ENCODE results near the gene EVC.

The EVC gene

DNA sequence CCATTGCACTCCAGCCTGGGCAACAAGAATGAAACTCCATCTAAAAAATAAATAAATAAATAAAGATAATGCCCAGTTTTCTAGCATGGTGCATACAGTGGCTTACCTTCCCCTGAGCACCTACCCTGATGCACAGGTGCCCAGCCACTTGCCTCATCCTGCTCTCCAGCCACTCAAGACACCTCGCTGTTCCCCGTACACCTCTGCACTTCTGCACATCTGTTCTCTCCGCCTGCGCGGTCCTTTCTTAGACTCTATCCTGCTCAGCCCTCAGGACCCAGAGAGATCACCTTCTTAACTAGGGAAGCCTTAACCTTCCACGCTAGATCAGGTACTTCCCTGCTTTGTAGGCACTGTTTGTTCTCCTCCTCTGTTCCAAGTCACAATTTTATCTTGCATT lies 2.9 kb downstream of the EVC start:
- H3K9ac ChIP-seq (ENCODE audit: low read depth, low read length, poor library complexity) = no peak overlapping the region
- H3K79me1 ChIP-seq (ENCODE audit: low read depth, low read length) = peaks cover 2% of the 10 kb centered on the region
- H3K36me3 ChIP-seq (replicated peaks in 1 of 2; ENCODE audit: control insufficient read depth in 2 of 2, insufficient read depth in 2 of 2, low read length in 2 of 2) = peaks cover 0 to 2% of the 10 kb centered on the region in 2 donors
- peaks cover 0 to 12% of the 10 kb centered on the region in 2 donors for H3K4me1 ChIP-seq (ENCODE audit: control insufficient read depth in 2 of 2, insufficient read depth in 1 of 2, low read depth in 1 of 2, low read length in 2 of 2)
- H2AFZ ChIP-seq (ENCODE audit: low read length) = no peak overlapping the region
- H3K27ac ChIP-seq (replicated peaks; ENCODE audit: low read length) = no peak overlapping the region
- no peak overlapping the region for H3K4ac ChIP-seq (ENCODE audit: low read length)
- no peak for DNase-seq (ENCODE audit: low spot score)
- H3K18ac ChIP-seq (ENCODE audit: low read length) = no peak overlapping the region
- no peak overlapping the region for H3K23ac ChIP-seq (ENCODE audit: low read depth, low read length, poor library complexity)
- no peak overlapping the region for H4K91ac ChIP-seq (ENCODE audit: low read depth, low read length, poor library complexity)
- H3K4me3 ChIP-seq (ENCODE audit: low read length in 2 of 2) = no peak overlapping the region
- no peak overlapping the region for H3K14ac ChIP-seq (ENCODE audit: low read length)
- H3K9me3 ChIP-seq (replicated peaks in 1 of 2; ENCODE audit: control insufficient read depth in 2 of 2, insufficient read depth in 1 of 2, low read depth in 1 of 2, low read length in 2 of 2) = peaks cover 0 to 13% of the 10 kb centered on the region in 2 donors
- no peak overlapping the region for H2BK12ac ChIP-seq (ENCODE audit: low read length)
- H4K8ac ChIP-seq (ENCODE audit: low read depth, low read length) = no peak overlapping the region
- peaks cover 0 to 13% (median 0%) of the 10 kb centered on the region in 3 experiments for H3K27me3 ChIP-seq (ENCODE audit: control insufficient read depth in 3 of 3, insufficient read depth in 3 of 3, low read depth in 1 of 3, low read length in 3 of 3)
- no peak overlapping the region for H2AK5ac ChIP-seq (ENCODE audit: low read depth, low read length)
- H2BK5ac ChIP-seq (ENCODE audit: low read length) = no peak overlapping the region
- H2BK15ac ChIP-seq (ENCODE audit: low read length) = no peak overlapping the region
- no CpG with 5 or more reads among the region's 6 CpGs for WGBS, 2 donors (ENCODE audit: extremely low coverage in 2 of 2, insufficient read length in 2 of 2, insufficient replicate concordance in 1 of 2)
- H2BK120ac ChIP-seq (ENCODE audit: low read depth, low read length) = no peak overlapping the region
- no peak overlapping the region for H3K4me2 ChIP-seq (ENCODE audit: insufficient read depth, low read length, poor library complexity, severe bottlenecking)

DNA sequence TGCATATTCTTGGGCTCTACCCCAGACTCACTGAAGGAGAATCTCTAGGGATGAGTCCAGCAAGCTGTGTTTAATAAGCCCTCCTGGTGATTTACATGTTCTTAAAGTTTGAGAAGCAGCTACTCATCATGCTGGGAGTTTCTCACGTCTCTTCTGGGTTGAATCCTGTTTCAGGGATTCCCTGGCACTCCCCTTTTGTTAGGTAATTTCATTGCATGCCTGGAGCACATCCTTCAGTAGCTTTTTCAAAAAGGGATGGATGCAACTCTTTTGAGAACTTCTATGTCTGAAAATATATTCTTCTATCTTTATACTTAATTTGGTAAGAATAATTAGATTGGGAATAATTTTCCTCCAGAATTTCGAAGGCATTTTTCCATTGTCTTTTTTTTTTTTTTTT lies 4.4 kb downstream of the EVC start:
- Histone ChIP-seq H2AFZ (ENCODE audit: low read length) (no peak overlapping the region), H3K79me1 (ENCODE audit: low read depth, low read length) (peaks cover 2% of the 10 kb centered on the region), H3K9ac (ENCODE audit: low read depth, low read length, poor library complexity) (no peak overlapping the region), H3K27ac (replicated peaks; ENCODE audit: low read length) (no peak overlapping the region), H3K4me2 (ENCODE audit: insufficient read depth, low read length, poor library complexity, severe bottlenecking) (no peak overlapping the region), H4K91ac (ENCODE audit: low read depth, low read length, poor library complexity) (no peak overlapping the region), H3K4me1 (ENCODE audit: control insufficient read depth in 2 of 2, insufficient read depth in 1 of 2, low read depth in 1 of 2, low read length in 2 of 2) (peaks cover 0 to 9% of the 10 kb centered on the region in 2 donors), H3K9me3 (replicated peaks in 1 of 2; ENCODE audit: control insufficient read depth in 2 of 2, insufficient read depth in 1 of 2, low read depth in 1 of 2, low read length in 2 of 2) (peaks cover 0 to 13% of the 10 kb centered on the region in 2 donors), H3K14ac (ENCODE audit: low read length) (no peak overlapping the region), H2AK5ac (ENCODE audit: low read depth, low read length) (no peak overlapping the region), H2BK120ac (ENCODE audit: low read depth, low read length) (no peak overlapping the region), H2BK5ac (ENCODE audit: low read length) (no peak overlapping the region), H3K4ac (ENCODE audit: low read length) (no peak overlapping the region), H3K27me3 (ENCODE audit: control insufficient read depth in 3 of 3, insufficient read depth in 3 of 3, low read depth in 1 of 3, low read length in 3 of 3) (no peaks in the 10 kb centered on the region), H2BK15ac (ENCODE audit: low read length) (no peak overlapping the region), H4K8ac (ENCODE audit: low read depth, low read length) (no peak overlapping the region), H2BK12ac (ENCODE audit: low read length) (no peak overlapping the region), H3K36me3 (replicated peaks in 1 of 2; ENCODE audit: control insufficient read depth in 2 of 2, insufficient read depth in 2 of 2, low read length in 2 of 2) (peaks cover 2 to 10% of the 10 kb centered on the region in 2 donors), H3K18ac (ENCODE audit: low read length) (no peak overlapping the region), H3K23ac (ENCODE audit: low read depth, low read length, poor library complexity) (no peak overlapping the region), H3K4me3 (ENCODE audit: low read length in 2 of 2) (no peak overlapping the region)
- no peak for DNase-seq (ENCODE audit: low spot score)
- no CpG with 5 or more reads among the region's 2 CpGs for WGBS, 2 donors (ENCODE audit: extremely low coverage in 2 of 2, insufficient read length in 2 of 2, insufficient replicate concordance in 1 of 2)

- no CpG with 5 or more reads among the region's 2 CpGs for whole genome bisulfite sequencing, 2 donors (ENCODE audit: extremely low coverage in 2 of 2, insufficient read length in 2 of 2, insufficient replicate concordance in 1 of 2)
- Histone ChIP-seq H2BK15ac (ENCODE audit: low read length) (no peak overlapping the region), H3K4me2 (ENCODE audit: insufficient read depth, low read length, poor library complexity, severe bottlenecking) (no peak overlapping the region), H2BK120ac (ENCODE audit: low read depth, low read length) (no peak overlapping the region), H3K79me1 (ENCODE audit: low read depth, low read length) (peaks cover 2% of the 10 kb centered on the region), H3K23ac (ENCODE audit: low read depth, low read length, poor library complexity) (no peak overlapping the region), H3K36me3 (replicated peaks in 1 of 2; ENCODE audit: control insufficient read depth in 2 of 2, insufficient read depth in 2 of 2, low read length in 2 of 2) (peaks cover 3 to 10% of the 10 kb centered on the region in 2 donors), H2BK5ac (ENCODE audit: low read length) (no peak overlapping the region), H3K27ac (replicated peaks; ENCODE audit: low read length) (no peak overlapping the region), H3K9me3 (replicated peaks in 1 of 2; ENCODE audit: control insufficient read depth in 2 of 2, insufficient read depth in 1 of 2, low read depth in 1 of 2, low read length in 2 of 2) (peaks cover 0 to 13% of the 10 kb centered on the region in 2 donors), H3K18ac (ENCODE audit: low read length) (no peak overlapping the region), H3K4me3 (ENCODE audit: low read length in 2 of 2) (no peak overlapping the region), H2AK5ac (ENCODE audit: low read depth, low read length) (no peak overlapping the region), H2BK12ac (ENCODE audit: low read length) (no peak overlapping the region), H3K27me3 (ENCODE audit: control insufficient read depth in 3 of 3, insufficient read depth in 3 of 3, low read depth in 1 of 3, low read length in 3 of 3) (no peaks in the 10 kb centered on the region), H4K91ac (ENCODE audit: low read depth, low read length, poor library complexity) (no peak overlapping the region), H3K14ac (ENCODE audit: low read length) (no peak overlapping the region), H3K4ac (ENCODE audit: low read length) (no peak overlapping the region), H2AFZ (ENCODE audit: low read length) (no peak overlapping the region), H3K4me1 (ENCODE audit: control insufficient read depth in 2 of 2, insufficient read depth in 1 of 2, low read depth in 1 of 2, low read length in 2 of 2) (peaks cover 0 to 6% of the 10 kb centered on the region in 2 donors), H3K9ac (ENCODE audit: low read depth, low read length, poor library complexity) (no peak overlapping the region), H4K8ac (ENCODE audit: low read depth, low read length) (no peak overlapping the region)
- no peak for DNase-seq (ENCODE audit: low spot score)
Measured at GRCh38 chr4:5716391-5716790, 5.4 kb downstream of the EVC start.

DNA sequence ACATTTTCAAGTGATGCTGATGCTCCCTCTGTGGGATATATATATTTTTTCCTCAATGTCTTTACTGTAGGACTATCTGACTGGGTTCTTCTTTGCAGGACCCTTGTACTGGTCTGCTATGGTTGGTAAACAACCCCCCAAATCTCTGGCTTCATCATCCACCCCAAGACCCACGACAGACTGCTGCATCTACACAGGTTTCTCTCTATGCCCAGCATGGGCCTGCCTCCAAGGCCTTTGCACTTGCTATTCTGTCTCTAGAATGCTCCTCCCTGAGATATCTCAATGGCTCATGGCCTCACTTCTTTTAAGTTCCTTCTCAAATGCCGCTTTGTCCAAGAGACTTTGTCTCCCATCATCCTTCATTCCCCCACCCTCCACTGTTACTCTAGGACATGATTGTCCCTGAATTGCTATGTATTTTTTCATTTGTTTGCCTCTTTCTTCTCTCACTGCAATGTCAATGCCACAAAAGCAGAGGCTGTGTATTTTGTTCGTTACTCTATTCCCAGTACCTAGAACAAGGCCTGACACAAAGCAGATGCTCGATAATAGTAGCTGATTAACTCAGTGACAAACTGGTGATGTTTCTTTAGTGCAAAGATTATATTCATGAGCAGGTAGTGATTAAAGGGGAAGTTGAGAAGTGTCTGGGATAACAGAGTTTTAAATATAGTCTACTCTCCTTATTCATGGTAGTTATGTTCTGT lies 6.6 kb downstream of the EVC start:
- Histone ChIP-seq H3K14ac (ENCODE audit: low read length) (no peak overlapping the region), H3K27me3 (ENCODE audit: control insufficient read depth in 3 of 3, insufficient read depth in 3 of 3, low read depth in 1 of 3, low read length in 3 of 3) (no peaks in the 10 kb centered on the region), H2AFZ (ENCODE audit: low read length) (no peak overlapping the region), H3K4me2 (ENCODE audit: insufficient read depth, low read length, poor library complexity, severe bottlenecking) (no peak overlapping the region), H3K9ac (ENCODE audit: low read depth, low read length, poor library complexity) (no peak overlapping the region), H2BK12ac (ENCODE audit: low read length) (no peak overlapping the region), H2BK120ac (ENCODE audit: low read depth, low read length) (no peak overlapping the region), H3K4me1 (ENCODE audit: control insufficient read depth in 2 of 2, insufficient read depth in 1 of 2, low read depth in 1 of 2, low read length in 2 of 2) (peaks cover 0 to 2% of the 10 kb centered on the region in 2 donors), H3K4ac (ENCODE audit: low read length) (no peak overlapping the region), H3K18ac (ENCODE audit: low read length) (no peak overlapping the region), H3K23ac (ENCODE audit: low read depth, low read length, poor library complexity) (no peak overlapping the region), H2AK5ac (ENCODE audit: low read depth, low read length) (no peak overlapping the region), H4K8ac (ENCODE audit: low read depth, low read length) (no peak overlapping the region), H3K79me1 (ENCODE audit: low read depth, low read length) (peaks cover 2% of the 10 kb centered on the region), H3K27ac (replicated peaks; ENCODE audit: low read length) (no peak overlapping the region), H2BK5ac (ENCODE audit: low read length) (no peak overlapping the region), H3K4me3 (ENCODE audit: low read length in 2 of 2) (no peak overlapping the region), H4K91ac (ENCODE audit: low read depth, low read length, poor library complexity) (no peak overlapping the region), H3K9me3 (replicated peaks in 1 of 2; ENCODE audit: control insufficient read depth in 2 of 2, insufficient read depth in 1 of 2, low read depth in 1 of 2, low read length in 2 of 2) (peaks cover 0 to 13% of the 10 kb centered on the region in 2 donors), H2BK15ac (ENCODE audit: low read length) (no peak overlapping the region), H3K36me3 (replicated peaks in 1 of 2; ENCODE audit: control insufficient read depth in 2 of 2, insufficient read depth in 2 of 2, low read length in 2 of 2) (peaks cover 3 to 10% of the 10 kb centered on the region in 2 donors)
- WGBS, 2 donors (ENCODE audit: extremely low coverage in 2 of 2, insufficient read length in 2 of 2, insufficient replicate concordance in 1 of 2) = no CpG with 5 or more reads among the region's 4 CpGs
- DNase-seq (ENCODE audit: low spot score) = no peak

Data from neuronal stem cell (in vitro differentiated cells).